SK-N-SH (cell line): ENCODE measurements around the gene GHR. TPM values are rescaled to one million over a fixed set of nuclear protein-coding genes. Genes with fewer than 3 reads are reported as not detected.

ENCODE experiments used
- CTCF ChIA-PET: fragments of 300-600, 350-600 bp; formaldehyde crosslinking; extraction: SDS; loops from one replicate; lab custom pipeline; 2021; lab: Yijun Ruan, JAX
- POLR2A ChIA-PET: fragments of 350-600 bp; sonication (Branson Sonifier 250); formaldehyde crosslinking; extraction: SDS; loops from one replicate; lab custom pipeline; 2020; ENCODE audit warnings: antibody characterized with exemption, inconsistent platforms; lab: Yijun Ruan, JAX
- DNase-seq: peaks from one replicate; pipeline ENCODE4 v3.0.0; 2012
- H2AFZ ChIP-seq: fragments of 200-600 bp; sonication (generic); 2 replicates; pipeline ENCODE4 v1.8.1; 2016; ENCODE audit warnings: antibody characterized with exemption, mild to moderate bottlenecking, low read depth
- H3F3A ChIP-seq: fragments of 200-600 bp; sonication (generic); replicated peaks from 2 replicates; pipeline ENCODE3; 2016; ENCODE audit warnings: antibody characterized with exemption, mild to moderate bottlenecking; ENCODE audit not compliant: insufficient read depth
- H3K27ac ChIP-seq, 2 experiments: fragments of 200-500 bp in 1 of 2; fragments of 200-600 bp in 1 of 2; sonication (Bioruptor generic) in 1 of 2; sonication (generic), shearing (Covaris generic) in 1 of 2; 2 replicates each; pipeline versions ENCODE4 v1.5.1 to v1.6.1; 2014 to 2016; ENCODE audit warnings: low read depth in 2 of 2, inconsistent platforms in 1 of 2, low read length in 1 of 2, mild to moderate bottlenecking in 1 of 2, mixed read lengths in 1 of 2
- H3K27me3 ChIP-seq: fragments of 200-600 bp; sonication (generic), shearing (Covaris generic); 2 replicates; pipeline ENCODE4 v1.6.1; 2016; ENCODE audit warnings: mixed run types; ENCODE audit not compliant: insufficient read depth
- H3K36me3 ChIP-seq, 2 experiments: fragments of 200-500 bp in 1 of 2; fragments of 200-600 bp in 1 of 2; sonication (Bioruptor generic) in 1 of 2; sonication (generic) in 1 of 2; replicated peaks in 1 of 2; 2 replicates each; pipeline versions ENCODE3 to v1.5.1; 2014 to 2016; ENCODE audit warnings: low read length in 1 of 2, mild to moderate bottlenecking in 1 of 2; ENCODE audit not compliant: insufficient read depth in 2 of 2, control insufficient read depth in 1 of 2
- H3K4me1 ChIP-seq, 2 experiments: fragments of 200-500 bp in 1 of 2; fragments of 200-600 bp in 1 of 2; sonication (Bioruptor generic) in 1 of 2; sonication (generic), shearing (Covaris generic) in 1 of 2; 2 replicates each; pipeline versions ENCODE4 v1.5.1 to v1.6.1; 2014 to 2016; ENCODE audit warnings: low read depth in 1 of 2, low read length in 1 of 2, mixed run types in 1 of 2; ENCODE audit not compliant: insufficient read depth in 2 of 2, control insufficient read depth in 1 of 2
- H3K4me2 ChIP-seq: fragments of 200-600 bp; sonication (generic), shearing (Covaris generic); 2 replicates; pipeline ENCODE4 v1.6.1; 2017; ENCODE audit warnings: mixed run types
- H3K4me3 ChIP-seq, 2 experiments: fragments of 200-500 bp in 1 of 2; fragments of 200-600 bp in 1 of 2; sonication (Bioruptor generic) in 1 of 2; sonication (generic), shearing (Covaris generic) in 1 of 2; 2 replicates each; pipeline versions ENCODE4 v1.5.1 to v1.8.1; 2014 to 2016; ENCODE audit warnings: low read depth in 2 of 2, inconsistent platforms in 1 of 2, low read length in 1 of 2, mild to moderate bottlenecking in 1 of 2, mixed read lengths in 1 of 2, moderate library complexity in 1 of 2
- H3K79me2 ChIP-seq: fragments of 200-600 bp; sonication (generic); 2 replicates; pipeline ENCODE4 v1.8.1; 2017; ENCODE audit warnings: mild to moderate bottlenecking; ENCODE audit not compliant: insufficient read depth
- H3K9ac ChIP-seq: fragments of 200-600 bp; sonication (generic); 2 replicates; pipeline ENCODE4 v1.6.1; 2017; ENCODE audit warnings: mixed run types
- H3K9me2 ChIP-seq: fragments of 200-600 bp; sonication (generic); 2 replicates; pipeline ENCODE4 v1.6.1; 2017; ENCODE audit warnings: mixed run types
- H3K9me3 ChIP-seq: fragments of 200-600 bp; sonication (generic); 2 replicates; pipeline ENCODE4 v1.6.1; 2017; ENCODE audit warnings: mixed run types, mild to moderate bottlenecking, moderate library complexity
- H4K20me1 ChIP-seq: fragments of 200-600 bp; sonication (generic); 2 replicates; pipeline ENCODE4 v1.6.1; 2017; ENCODE audit warnings: mild to moderate bottlenecking, mixed run types; ENCODE audit not compliant: insufficient read depth
- CTCF ChIP-seq: fragments of 200-600 bp; sonication (generic); IDR thresholded peaks from 2 replicates; pipeline ENCODE4 v1.6.1; 2017; ENCODE audit warnings: antibody characterized with exemption, mild to moderate bottlenecking, moderate library complexity
- ELF1 ChIP-seq: IDR thresholded peaks from 2 replicates; pipeline ENCODE4 v1.4.0; 2012
- EP300 ChIP-seq, 2 experiments: IDR thresholded peaks; 2 replicates each; pipeline versions ENCODE4 v1.4.0 to v1.6.1; 2012; ENCODE audit warnings: borderline replicate concordance in 1 of 2, low read depth in 1 of 2, low read length in 1 of 2
- FOSL2 ChIP-seq: IDR thresholded peaks from 2 replicates; pipeline ENCODE4 v1.4.0; 2012; ENCODE audit warnings: low read depth, mild to moderate bottlenecking, moderate library complexity, borderline replicate concordance
- FOXM1 ChIP-seq: IDR thresholded peaks from 2 replicates; pipeline ENCODE4 v1.4.0; 2012; ENCODE audit warnings: low read depth, mild to moderate bottlenecking
- GABPA ChIP-seq: IDR thresholded peaks from 2 replicates; pipeline ENCODE4 v1.4.0; 2012; ENCODE audit warnings: low read depth, mild to moderate bottlenecking
- IRF3 ChIP-seq: fragments of 150-350 bp; IDR thresholded peaks from 2 replicates; pipeline ENCODE4 v1.6.1; 2016; ENCODE audit warnings: mild to moderate bottlenecking, low read depth, low read length
- NRF1 ChIP-seq: IDR thresholded peaks from 2 replicates; pipeline ENCODE4 v1.6.1; 2012; ENCODE audit warnings: low read depth, mild to moderate bottlenecking, low read length
- PBX3 ChIP-seq: IDR thresholded peaks from 2 replicates; pipeline ENCODE4; 2012
- YY1 ChIP-seq: IDR thresholded peaks from 2 replicates; pipeline ENCODE4 v1.4.0; 2012; ENCODE audit warnings: low read depth, mild to moderate bottlenecking
- ZBTB33 ChIP-seq: IDR thresholded peaks from 2 replicates; pipeline ENCODE4 v1.4.0; 2012; ENCODE audit warnings: low read depth, borderline replicate concordance
- WGBS: methylation state at CpG from one replicate; pipeline ENCODE4 v1.1.6; 2017; ENCODE audit warnings: low lambda C conversion rate; 5-methylcytosine and 5-hydroxymethylcytosine counted together
- polyA plus RNA-seq, 3 experiments: library from polyadenylated mRNA; depleted of rRNA; stranded (reverse); fragments of >200 nt; gene quantifications; 2 replicates each; pipeline ENCODE4 v1.2.3, GENCODE V29; 2012

GHR gene
- polyA plus RNA-seq, 1 of the 3 experiments (the other 2 are of a cell fraction) = 0.03 TPM

GRCh38 chr5:42614509-42614908, 191.3 kb downstream of the GHR start:
- no peak for DNase-seq
- no peak overlapping the region for H2AFZ ChIP-seq
- no peak overlapping the region for H3K27ac ChIP-seq
- no peak for TF ChIP-seq CTCF
- TF ChIP-seq EP300 (IDR thresholded peaks at IDR 0.05; ENCODE audit: borderline replicate concordance in 1 of 2, low read depth in 1 of 2, low read length in 1 of 2) = no peak
- no peak for TF ChIP-seq GABPA
- no peak for TF ChIP-seq FOSL2
- no peak overlapping the region for H3K4me2 ChIP-seq
- H3K79me2 ChIP-seq = no peaks in the 10 kb centered on the region
- POLR2A ChIA-PET = no interaction called here
- no peaks in the 10 kb centered on the region for H3K9me2 ChIP-seq
- no peak overlapping the region for H3K9ac ChIP-seq
- no peaks in the 10 kb centered on the region for H4K20me1 ChIP-seq
- CTCF ChIA-PET = no interaction called here
- H3F3A ChIP-seq = no peaks in the 10 kb centered on the region
- H3K27me3 ChIP-seq = no peaks in the 10 kb centered on the region
- no peak overlapping the region for H3K4me3 ChIP-seq
- H3K4me1 ChIP-seq = no peaks in the 10 kb centered on the region
- no peaks in the 10 kb centered on the region for H3K36me3 ChIP-seq
- H3K9me3 ChIP-seq = no peaks in the 10 kb centered on the region

- no peaks in the 10 kb centered on the region for H3F3A ChIP-seq
- no peak for DNase-seq
- WGBS = 1% methylated on average over 4 of the region's 4 CpGs
- no peak overlapping the region for H3K27ac ChIP-seq
- CTCF ChIA-PET = no interaction called here
- H3K9me2 ChIP-seq = no peaks in the 10 kb centered on the region
- POLR2A ChIA-PET = no interaction called here
- H3K79me2 ChIP-seq = no peaks in the 10 kb centered on the region
- H3K27me3 ChIP-seq = no peaks in the 10 kb centered on the region
- H4K20me1 ChIP-seq = no peaks in the 10 kb centered on the region
- H3K4me2 ChIP-seq = no peak overlapping the region
- no peaks in the 10 kb centered on the region for H3K36me3 ChIP-seq
- H3K9ac ChIP-seq = no peak overlapping the region
- TF ChIP-seq NRF1 (no peak), YY1 (no peak), EP300 (IDR thresholded peaks at IDR 0.05; ENCODE audit: borderline replicate concordance in 1 of 2, low read depth in 1 of 2, low read length in 1 of 2) (no peak), FOXM1 (no peak), FOSL2 (no peak), CTCF (no peak), PBX3 (no peak), ZBTB33 (no peak), ELF1 (no peak), GABPA (no peak), IRF3 (no peak)
- TF ChIP-seq, all 33 proteins: peak for 0
- Histone ChIP-seq H2AFZ (no peak overlapping the region), H3K4me3 (no peak overlapping the region), H3K4me1 (no peaks in the 10 kb centered on the region), H3K9me3 (no peaks in the 10 kb centered on the region)
Observed at GRCh38 chr5:42620579-42621216, 197.5 kb downstream of the GHR start.
